Measurements from ENCODE around the gene CLMP.

CLMP gene

GRCh38 chr11:123195188-123196059, at the start of gene CLMP:
CLMP (minus strand) TSS chr11:123195248; CDS start chr11:123194940, 308 bp downstream.
- DNase-seq (ENCODE audit: low read depth in 2 of 2), result no peak

DNA sequence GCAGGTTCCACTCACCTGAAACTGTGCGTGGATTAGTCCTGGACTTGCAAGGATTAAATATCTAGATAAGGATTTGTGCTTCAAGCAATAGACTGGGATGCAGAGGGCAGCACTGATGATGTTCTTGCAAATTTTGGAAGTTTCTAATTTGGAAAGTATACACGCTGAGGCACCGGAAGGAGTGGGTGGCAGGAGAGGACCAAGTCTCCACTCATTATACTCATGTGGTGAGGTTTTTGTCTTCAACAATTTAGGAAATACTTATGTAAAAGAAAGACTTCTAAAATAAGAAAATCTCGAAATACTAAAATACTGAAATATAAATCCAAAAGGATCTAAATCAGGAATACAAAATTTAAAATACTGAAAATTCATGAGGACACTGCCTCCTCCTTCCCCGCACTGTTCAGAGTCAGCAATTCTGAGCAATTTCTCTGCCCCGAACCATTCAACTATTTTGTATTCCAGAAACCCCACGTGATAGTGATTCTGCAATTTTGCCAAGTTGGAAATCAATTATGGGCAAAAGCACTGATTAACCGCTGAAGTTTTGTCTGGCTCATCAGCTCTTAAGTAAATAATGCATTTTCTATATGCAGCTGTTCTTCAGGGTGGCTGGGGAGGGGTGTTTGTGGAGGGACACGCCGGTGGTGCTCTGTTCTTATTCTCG, 47.0 kb upstream of the CLMP start:
- no peak for DNase-seq (ENCODE audit: low read depth in 2 of 2)

GRCh38 chr11:123241294-123241693, 46.2 kb upstream of the CLMP start:
- no peak for DNase-seq (ENCODE audit: low read depth in 2 of 2)

- DNase-seq (ENCODE audit: low read depth in 2 of 2), result no peak
Observed at GRCh38 chr11:123239191-123240150, 44.4 kb upstream of the CLMP start.

DNA sequence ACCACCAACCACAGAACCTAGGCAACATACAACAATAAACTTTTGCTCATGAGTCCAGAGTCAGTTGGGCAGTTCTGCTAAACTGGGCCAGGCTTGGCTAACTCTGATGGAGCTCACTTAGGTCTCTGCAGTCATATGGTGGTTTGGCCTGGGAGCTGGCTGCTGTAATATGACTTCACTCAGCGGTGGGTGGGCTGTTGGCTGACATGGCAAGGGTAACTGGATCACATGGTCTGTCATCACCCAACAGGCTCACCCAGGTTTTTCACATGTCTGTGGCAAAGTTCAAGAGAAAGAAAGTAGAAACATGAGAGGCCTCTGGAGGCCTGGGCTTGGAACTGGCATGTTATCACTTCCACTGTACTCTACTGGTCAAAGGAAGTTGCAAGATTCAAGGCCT, 43.2 kb upstream of the CLMP start:
- DNase-seq (ENCODE audit: low read depth in 2 of 2), result no peak

GRCh38 chr11:123236879-123237278, 41.8 kb upstream of the CLMP start:
- no peak for DNase-seq (ENCODE audit: low read depth in 2 of 2)

DNA sequence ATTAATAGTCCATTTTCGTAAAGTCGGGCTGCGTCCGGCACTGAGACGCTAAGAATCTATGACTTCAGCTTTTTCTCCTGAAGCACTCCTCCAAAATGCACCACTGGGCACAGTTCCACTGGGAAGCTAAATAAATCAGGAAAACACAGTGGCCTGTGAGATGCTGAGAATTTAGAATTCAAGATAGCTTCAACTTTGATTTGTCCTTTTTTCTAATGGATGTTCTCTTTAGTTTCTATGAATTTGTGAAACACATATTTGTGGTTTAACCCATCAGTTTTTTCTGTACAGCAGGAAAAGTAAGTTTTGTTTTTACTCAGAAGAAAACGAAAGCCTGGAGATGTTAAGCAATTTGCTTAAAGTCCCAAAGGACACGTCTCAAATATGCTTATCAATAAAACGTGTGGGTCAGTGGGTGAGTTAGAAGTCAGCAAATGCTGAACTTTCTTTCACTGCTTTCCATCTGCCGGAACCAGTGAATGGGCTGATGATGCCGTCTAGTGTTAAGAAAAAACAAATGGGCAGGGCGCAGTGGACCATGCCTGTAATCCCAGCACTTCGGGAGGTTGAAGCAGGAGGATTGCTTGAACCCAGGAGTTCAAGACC, 40.7 kb upstream of the CLMP start:
- DNase-seq (ENCODE audit: low read depth in 2 of 2), result no peak

- DNase-seq (ENCODE audit: low read depth in 2 of 2), result peak; percentile 17 to 26
Observed at GRCh38 chr11:123235117-123235655, 40.1 kb upstream of the CLMP start.

DNA sequence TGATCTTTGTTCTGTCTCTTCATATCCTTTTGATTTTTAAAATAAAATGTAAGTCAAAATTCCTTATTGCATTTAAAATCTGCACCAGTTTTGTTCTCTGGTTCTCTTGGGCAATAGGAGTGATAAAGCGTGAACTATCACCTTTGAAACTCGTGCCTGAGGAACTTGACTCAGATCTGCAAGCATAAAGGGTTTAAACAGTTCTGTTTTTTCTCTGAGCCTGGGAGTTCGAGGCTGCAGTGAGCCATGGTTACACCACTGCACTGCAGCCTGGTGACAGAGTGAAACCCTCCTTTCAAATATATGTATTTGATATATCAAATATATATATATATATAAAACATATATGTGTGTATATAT, 38.9 kb upstream of the CLMP start:
- no peak for DNase-seq (ENCODE audit: low read depth in 2 of 2)

- DNase-seq (ENCODE audit: low read depth in 2 of 2), result no peak
Observed at GRCh38 chr11:123233280-123233974, 38.4 kb upstream of the CLMP start.

GRCh38 chr11:123231777-123232176, 36.7 kb upstream of the CLMP start:
- no peak for DNase-seq (ENCODE audit: low read depth in 2 of 2)

DNA sequence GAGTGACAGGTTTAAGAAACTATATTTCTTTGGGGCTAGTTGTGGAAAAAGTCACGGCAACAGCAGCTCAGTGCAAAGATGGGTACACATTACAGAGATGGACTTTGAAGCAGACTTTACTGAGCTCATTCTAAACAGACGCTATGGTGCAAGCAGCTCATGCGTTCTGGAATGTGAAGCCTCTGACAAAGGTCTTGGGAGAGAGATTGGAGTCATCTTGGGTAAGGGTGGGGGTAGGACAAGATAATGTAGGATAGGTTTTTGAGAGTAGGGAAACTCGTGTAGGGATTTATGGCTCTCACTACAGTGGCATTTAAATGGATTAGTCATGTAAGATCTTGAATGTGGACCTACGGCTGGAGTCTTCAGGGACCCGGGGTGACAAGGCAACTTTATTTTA, 36.2 kb upstream of the CLMP start:
- no peak for DNase-seq (ENCODE audit: low read depth in 2 of 2)

DNA sequence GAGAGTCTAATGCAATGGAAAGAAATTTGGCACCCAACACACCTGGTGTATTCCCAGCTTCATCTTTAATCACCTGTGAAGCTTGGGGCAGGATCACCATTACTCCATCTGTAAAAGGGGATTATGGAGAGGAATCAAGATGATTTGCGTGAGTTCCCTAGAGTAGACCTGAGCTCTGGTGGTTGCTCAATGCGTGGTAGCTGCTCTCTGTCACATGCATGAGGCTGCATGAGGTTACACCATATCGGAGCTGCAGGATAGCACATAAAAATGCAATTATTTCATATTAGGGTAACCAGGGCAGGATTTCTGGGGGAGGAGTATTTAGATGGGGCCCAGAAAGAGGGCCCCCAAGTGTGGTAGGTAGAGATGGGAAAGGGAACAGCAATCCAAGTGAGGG, 35.3 kb upstream of the CLMP start:
- DNase-seq (ENCODE audit: low read depth in 2 of 2), result no peak

DNA sequence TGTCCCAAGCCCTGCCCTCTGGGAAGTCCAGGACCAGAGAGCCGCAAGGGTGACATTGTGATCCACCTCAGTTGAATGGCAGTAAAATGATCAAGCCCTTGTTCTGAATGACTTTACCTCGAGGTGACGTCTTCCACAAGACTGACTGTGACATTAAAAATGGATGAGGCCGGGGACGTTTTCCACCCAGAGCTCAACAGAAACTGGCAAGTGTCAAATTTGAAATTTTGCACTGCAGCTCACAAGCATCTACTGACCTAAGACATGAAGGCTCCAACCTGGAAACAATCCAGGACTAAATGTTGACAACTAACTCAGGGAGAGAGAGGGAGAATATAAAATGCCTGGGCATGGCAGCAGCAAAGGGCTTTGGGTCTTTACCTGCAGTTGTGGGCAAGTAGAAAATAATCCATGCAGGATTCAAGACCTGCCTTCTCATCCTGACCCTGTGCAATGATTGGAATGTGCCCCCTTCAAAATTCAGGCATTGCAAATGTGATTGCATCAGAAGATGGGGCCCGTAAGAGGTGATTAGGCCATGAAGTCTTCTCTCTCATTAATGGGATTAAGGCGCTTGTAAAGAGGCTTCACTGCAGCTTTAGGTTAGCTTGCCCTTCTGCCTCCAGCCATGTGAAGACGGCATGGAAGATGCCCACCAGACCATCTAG, 33.6 kb upstream of the CLMP start:
- no peak for DNase-seq (ENCODE audit: low read depth in 2 of 2)

- no peak for DNase-seq (ENCODE audit: low read depth in 2 of 2)
Observed at GRCh38 chr11:123227763-123228495, 32.9 kb upstream of the CLMP start.

DNA sequence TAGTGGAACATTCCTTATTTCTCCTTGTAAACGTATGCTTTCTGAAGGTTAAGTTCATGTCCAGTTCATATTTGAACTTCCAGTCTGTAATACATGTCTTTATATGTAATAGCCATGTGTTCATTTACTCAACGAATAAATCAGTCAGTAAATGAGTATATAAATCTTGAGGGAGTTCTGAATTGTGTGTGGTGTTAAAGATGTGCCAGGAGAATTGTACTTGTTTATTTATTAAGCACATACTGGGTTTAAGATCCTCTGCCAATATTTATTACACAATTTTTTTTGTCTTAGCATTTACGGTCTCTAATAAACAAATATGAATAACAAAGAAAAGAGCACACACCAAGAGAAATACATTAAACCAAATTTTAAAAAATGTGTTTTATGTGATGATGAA, 26.5 kb upstream of the CLMP start:
- DNase-seq (ENCODE audit: low read depth in 2 of 2), result no peak

- no peak for DNase-seq (ENCODE audit: low read depth in 2 of 2)
Observed at GRCh38 chr11:123221096-123221561, 26.1 kb upstream of the CLMP start.

DNA sequence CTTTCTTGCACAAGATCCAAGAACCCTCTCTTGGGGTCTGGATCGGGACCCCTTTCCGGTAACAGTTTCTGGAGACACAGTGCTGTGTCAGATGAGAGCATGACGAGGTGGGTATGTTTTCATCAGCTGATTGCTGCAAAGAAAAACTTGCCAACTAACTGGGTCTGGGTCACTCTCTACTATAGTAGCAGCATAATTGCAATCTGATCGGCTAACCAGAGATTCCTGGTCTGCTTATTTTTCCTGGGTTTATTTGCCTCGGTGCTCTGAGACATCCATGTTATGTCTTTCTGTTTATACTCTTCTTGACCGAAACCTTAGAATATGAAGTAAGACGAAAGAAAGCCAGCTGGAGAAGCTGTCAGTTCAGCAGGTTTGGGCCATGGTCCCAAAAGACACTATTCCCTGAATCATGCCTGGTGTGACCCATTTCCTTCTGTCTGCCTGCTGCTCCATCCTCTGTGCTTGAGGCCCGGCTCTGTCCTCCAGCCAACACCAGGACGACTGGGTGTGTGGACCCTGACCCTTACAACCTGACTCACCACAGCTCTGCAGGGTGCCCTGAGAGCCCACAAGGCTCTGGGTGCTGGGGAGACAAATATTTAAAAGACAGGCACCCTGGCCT, 24.1 kb upstream of the CLMP start:
- DNase-seq (ENCODE audit: low read depth in 2 of 2), result no peak

DNA sequence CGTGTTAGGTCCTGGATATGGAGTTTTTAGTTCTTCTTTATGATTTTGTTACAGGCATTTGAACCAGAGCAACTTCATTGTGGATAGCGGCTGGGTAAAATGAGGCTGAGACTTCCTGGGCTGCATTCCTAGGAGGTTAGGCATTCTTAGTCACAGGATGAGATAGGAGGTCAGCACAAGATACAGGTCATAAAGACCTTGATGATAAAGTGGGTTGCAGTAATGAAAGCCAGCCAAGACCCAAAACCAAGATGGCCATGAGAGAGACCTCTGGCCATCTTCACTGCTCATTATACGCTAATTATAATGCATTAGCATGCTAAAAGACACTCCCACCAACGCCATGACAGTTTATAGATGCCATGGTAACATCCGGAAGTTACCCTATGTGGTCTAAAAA, 23.4 kb upstream of the CLMP start:
- no peak for DNase-seq (ENCODE audit: low read depth in 2 of 2)

All from stimulated activated CD8-positive, alpha-beta memory T cell treated with anti-CD3 and anti-CD28 coated beads, Interleukin-2, amount 100 ng/mL, for 48 hours (primary cell).